D721Med (cell line): ENCODE results near the gene FGD2.

Source experiments
- DNase-seq: peaks from one replicate; pipeline ENCODE4 v3.0.0; 2011; ENCODE audit warnings: low spot score; ENCODE audit not compliant: insufficient read length
- FAIRE-seq: peaks from 2 replicates; lab custom pipeline; 2011; peaks lifted over from hg19 to GRCh38; lab: Jason Lieb, UNC
- CTCF ChIP-seq: IDR thresholded peaks from 2 replicates; pipeline ENCODE4 v1.5.1; 2012; ENCODE audit warnings: mild to moderate bottlenecking, control low read depth; ENCODE audit not compliant: insufficient read depth; ENCODE audit errors: missing control alignments

FGD2 gene

GRCh38 chr6:37010402-37010892 lies 5.0 kb downstream of the FGD2 start:
- no peak for TF ChIP-seq CTCF
- DNase-seq (no peak), FAIRE-seq (no peak)

GRCh38 chr6:37011656-37012378 lies 6.4 kb downstream of the FGD2 start:
- FAIRE-seq: no peak
- no peak for TF ChIP-seq CTCF
- DNase-seq: no peak

GRCh38 chr6:37013516-37014491 lies 8.3 kb downstream of the FGD2 start:
- no peak for DNase-seq
- no peak for TF ChIP-seq CTCF
- no peak for FAIRE-seq

GRCh38 chr6:37014667-37015066 lies 9.2 kb downstream of the FGD2 start:
- DNase-seq: no peak
- no peak for TF ChIP-seq CTCF
- no peak for FAIRE-seq

GRCh38 chr6:37015532-37015931 lies 10.1 kb downstream of the FGD2 start:
- DNase-seq (no peak), FAIRE-seq (no peak)
- TF ChIP-seq CTCF: no peak

GRCh38 chr6:37016995-37017394 lies 11.5 kb downstream of the FGD2 start:
- no peak for TF ChIP-seq CTCF
- DNase-seq (no peak), FAIRE-seq (no peak)
